A673 (cell line): ENCODE results near the gene IL26.

Experiments used
- CTCF ChIP-seq: fragments of 300-800, 200-600 bp; sonication (generic); conservative IDR thresholded peaks from 2 replicates; pipeline ENCODE4 v1.5.1; 2017; ENCODE audit warnings: low read depth, mild to moderate bottlenecking, antibody characterized with exemption, low read length, moderate library complexity, mixed read lengths
- EZH2 ChIP-seq: fragments of 200-600 bp; sonication (generic); IDR thresholded peaks from 2 replicates; pipeline ENCODE4 v1.6.1; 2017; ENCODE audit warnings: borderline replicate concordance, low read depth, mild to moderate bottlenecking, mixed read lengths, antibody characterized with exemption, low read length; ENCODE audit not compliant: poor library complexity, severe bottlenecking

GRCh38 chr12:68222326-68222725, 3.3 kb downstream of the IL26 start:
- TF ChIP-seq CTCF (no peak), EZH2 (no peak)
